NOMO-1 treated with DMSO at 0.1 percent for 48 hours (cell line): ENCODE measurements around the gene SPATA24.
"Not testable (repeated sequence)": the region's sequence is repeated elsewhere in the genome, so short reads cannot be mapped to it uniquely, and the experiment has no call there.

Experiments
- DNase-seq: peaks from one replicate; lab custom pipeline; 2025; ENCODE audit not compliant: unreplicated experiment; lab: John Stamatoyannopoulos, UW

SPATA24 gene

GRCh38 chr5:139383993-139384590 lies 19.8 kb downstream of the SPATA24 start:
- DNase-seq, result no peak

- DNase-seq, result no peak
Measured at GRCh38 chr5:139383275-139383992, 20.5 kb downstream of the SPATA24 start, which contains the start of gene SLC23A1. SLC23A1 (minus strand) TSS chr5:139383297; CDS start chr5:139383253, 44 bp downstream.

DNA sequence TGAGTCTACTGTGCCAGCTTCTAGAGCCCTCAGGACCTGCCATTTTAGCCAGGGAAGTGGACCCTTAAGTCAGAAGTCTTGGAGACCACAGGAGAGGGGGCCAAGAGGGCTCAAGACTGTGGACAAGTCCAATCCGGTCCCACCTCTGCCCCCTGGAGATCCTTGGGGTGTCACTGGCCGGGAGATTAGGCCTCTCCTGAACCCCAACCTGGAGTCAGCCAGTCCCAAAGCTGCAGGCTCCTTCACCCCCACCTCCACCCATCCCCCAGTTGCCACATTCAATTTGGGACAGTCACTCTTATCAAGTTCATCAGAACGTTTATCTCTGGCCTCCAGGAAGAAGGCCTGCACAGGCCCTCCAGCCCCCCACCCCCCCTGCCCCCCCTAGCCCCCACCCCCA lies 21.1 kb downstream of the SPATA24 start:
- no peak for DNase-seq

DNA sequence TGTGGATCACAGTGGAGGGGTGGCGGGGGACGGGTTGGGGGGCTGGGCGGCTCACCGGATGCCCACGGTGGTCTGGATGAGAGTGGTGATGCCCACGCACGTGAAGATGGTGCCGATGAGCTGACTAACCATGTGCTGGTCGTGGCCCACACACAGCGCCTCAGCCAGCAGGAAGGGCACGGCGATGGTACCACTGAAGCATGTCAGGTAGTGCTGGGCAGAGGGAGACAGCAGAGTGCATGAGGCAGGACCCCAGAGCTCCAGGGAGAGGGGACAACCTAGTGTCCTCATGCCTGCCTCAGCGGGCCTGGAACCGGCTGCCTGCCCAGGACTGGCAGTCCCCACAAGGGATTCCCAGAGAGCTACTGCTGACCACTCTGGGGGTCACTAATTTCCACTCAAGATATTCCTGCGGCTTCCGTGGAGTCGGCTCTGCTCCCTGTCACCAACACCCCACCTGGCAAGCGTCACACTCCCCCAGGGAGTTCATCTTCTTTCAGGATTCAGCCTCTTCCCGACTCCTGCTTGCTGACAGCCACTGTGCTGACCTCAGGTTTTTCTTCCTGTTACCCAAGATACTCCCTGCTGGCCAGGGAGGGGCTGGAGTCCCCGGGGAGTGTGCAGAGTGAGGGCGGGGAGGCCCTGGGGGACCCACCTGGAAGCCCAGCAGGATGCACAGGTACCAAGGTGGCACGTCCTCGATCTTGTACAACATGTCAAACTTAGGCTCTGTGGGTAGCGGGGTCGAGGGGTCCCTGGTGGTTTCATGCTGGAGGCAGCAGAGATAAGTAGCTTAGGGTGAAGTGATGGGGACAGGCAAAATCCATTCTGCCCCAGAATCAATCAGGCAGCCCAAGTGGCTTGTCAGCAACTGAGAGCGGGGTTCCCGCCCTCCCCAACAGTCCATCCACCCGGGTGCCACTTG lies 21.8 kb downstream of the SPATA24 start:
- no peak for DNase-seq

GRCh38 chr5:139379626-139380449 lies 24.1 kb downstream of the SPATA24 start:
- no peak for DNase-seq

GRCh38 chr5:139378941-139379361 lies 24.9 kb downstream of the SPATA24 start:
- DNase-seq, result no peak

- DNase-seq, result no peak
Measured at GRCh38 chr5:139378101-139378825, 25.6 kb downstream of the SPATA24 start.

DNA sequence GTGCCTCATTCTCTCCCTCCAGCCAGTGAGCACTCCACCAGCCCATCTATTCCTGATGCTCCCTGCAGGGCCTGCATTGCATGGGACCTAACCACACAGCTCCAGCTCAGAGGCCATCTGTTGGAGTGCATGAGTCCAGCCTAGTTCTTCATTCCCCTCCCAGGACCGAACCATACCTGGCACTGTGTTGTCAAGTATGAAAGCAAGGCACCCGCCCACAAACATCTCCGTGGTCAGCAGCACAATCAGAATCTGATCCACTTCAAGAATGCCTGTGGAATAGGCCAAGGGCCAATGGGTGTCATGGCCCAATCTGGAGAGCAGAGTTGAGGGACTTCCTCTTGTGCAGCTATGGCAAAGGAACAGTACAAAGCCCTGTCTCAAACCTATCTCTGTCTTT lies 26.7 kb downstream of the SPATA24 start:
- no peak for DNase-seq

DNA sequence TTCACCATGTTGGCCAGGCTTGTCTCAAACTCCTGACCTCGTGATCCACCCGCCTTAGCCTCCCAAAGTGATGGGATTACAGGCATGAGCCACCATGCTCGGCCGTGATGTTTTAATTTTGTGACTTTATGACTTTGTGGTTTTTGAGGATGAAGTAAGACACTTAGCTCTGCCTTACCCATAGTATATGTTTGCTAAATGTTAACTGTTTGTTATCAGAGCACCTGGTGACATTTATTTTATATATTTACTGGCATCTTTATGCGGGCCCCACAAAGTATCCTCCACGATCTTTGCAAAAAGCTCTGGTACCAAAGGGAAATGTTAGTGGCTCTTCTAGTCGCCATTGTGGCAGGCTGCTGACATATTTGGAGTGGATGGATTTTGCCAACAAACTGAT lies 27.5 kb downstream of the SPATA24 start:
- no peak for DNase-seq

DNA sequence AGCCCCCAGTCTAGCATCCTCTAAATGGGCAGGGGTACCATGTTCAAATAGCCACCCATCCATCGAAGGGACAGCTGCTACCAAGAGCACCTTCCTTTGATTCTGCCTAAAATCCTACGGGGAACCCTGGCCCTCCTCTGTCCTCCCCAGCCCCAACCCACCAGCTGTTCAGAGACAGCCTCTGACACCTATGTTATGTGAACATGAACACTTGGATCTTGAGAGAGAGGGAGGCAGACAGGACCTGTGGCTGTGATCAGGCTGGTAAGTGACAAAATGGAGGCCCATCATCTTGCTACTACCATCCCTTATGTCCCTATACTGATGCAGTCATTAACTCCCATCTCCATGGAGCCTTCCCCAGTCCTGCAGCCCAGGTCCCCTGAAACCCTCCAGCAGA lies 29.0 kb downstream of the SPATA24 start:
- DNase-seq, result no peak

DNA sequence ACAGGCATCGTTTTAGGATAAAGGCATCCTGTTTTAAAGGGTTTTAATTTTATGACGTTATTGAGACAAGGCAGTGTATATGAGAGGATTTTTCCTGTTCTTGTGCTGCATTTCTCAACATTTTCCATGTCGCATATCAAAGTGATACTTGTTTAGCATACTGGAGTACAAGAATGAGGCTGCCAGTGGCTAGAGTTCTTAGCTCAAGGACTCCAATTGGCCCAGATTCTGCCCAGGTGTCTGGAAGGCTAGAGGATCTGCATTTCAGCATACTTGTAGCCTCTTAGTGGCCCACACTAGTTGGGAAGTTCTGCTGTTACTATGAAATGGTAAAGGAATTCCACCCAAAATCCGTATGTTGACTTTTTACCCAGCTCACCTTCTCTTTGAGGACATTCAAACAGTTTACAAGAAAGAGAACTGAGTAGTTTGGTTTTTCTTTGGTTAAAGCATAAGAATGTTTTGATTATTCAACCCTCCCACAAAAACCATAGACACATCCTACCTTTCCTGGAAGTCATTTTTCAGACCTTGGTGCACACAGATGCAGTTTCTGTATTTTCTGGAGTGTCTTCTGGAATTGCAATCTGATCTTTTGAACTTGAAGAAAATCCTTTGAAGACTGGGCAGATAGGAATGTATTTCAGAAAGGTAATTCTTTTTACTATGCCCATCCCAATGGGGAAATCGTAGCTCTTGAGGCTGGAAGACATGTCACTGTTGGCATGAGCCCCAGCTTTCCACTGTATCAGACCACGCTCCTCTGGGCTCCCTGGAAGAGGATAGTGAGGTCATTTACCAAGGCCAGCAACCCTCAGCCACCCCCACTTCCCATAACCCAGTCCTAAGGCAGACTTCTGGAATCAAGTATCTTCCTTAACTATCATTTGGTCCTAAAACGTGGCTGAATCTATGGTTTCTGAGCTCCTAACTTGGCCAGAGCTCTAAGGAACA lies 32.1 kb downstream of the SPATA24 start:
- DNase-seq, result no peak

- DNase-seq, result no peak
Measured at GRCh38 chr5:139369181-139369580, 34.7 kb downstream of the SPATA24 start.

- DNase-seq, result no peak
Measured at GRCh38 chr5:139368613-139369012, 35.3 kb downstream of the SPATA24 start.

DNA sequence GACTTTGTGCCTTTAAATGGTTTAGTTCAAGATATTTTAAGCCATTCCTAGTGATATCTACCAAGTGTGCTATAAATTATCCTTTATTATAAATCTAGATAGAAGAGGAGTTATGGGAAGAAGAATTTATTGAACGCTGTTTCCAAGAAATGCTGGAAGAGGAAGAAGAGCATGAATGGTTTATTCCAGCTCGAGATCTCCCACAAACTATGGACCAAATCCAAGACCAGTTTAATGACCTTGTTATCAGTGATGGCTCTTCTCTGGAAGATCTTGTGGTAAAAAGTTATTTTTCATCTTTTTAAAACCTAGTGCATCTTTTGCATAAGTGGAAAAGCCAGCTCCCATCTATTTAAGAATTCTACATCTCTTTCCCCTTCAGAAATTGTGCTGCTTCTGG lies 39.4 kb downstream of the SPATA24 start:
- no peak for DNase-seq

- DNase-seq, result no peak
Measured at GRCh38 chr5:139363937-139364336, 40.0 kb downstream of the SPATA24 start.

DNA sequence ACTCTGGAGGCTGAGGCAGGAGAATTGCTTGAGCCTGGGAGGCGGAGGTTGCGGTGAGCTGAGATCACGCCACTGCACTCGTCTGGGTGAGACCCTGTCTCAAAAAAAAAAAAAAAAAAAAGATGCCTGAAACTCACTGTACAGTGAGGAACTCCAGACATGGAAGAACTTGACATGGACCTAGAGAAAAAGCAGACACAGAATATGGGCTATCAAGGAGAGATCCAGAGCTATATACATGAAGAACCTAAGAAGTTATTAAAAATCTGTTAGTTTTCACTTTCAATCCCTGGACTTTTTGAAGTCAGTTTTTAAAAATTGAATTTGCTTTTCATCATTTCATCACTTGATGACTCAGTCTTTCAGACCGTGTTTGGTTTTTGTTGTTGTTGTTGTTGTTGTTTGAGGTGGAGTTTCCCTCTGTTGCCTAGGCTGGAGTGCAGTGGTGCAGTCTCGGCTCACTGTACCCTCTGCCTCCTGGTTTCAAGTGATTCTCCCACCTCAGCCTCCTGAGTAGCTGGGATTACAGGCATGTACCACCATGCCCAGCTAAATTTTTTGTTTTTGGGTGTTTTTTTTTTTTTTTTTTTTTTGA lies 42.0 kb downstream of the SPATA24 start:
- DNase-seq, result no peak

GRCh38 chr5:139360384-139360783 lies 43.5 kb downstream of the SPATA24 start:
- no peak for DNase-seq

DNA sequence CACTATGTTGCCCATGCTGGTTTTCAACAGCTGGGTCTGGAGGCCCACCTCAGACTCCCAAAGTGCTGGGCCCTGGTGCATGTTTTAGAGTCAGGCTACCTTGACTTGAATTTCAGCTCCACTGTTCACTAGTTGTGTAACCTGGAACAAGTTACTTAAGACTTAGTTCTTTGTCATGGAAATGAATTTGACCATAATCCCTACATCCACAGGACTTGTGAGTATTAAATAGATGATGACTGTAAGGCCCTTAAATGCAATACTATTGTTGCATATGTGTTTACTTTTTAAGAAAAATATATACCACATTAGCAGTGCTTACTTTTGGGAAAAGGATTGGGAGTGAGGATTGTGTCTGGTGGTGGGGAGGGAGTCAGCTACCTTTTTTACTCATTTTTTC lies 45.8 kb downstream of the SPATA24 start:
- no peak for DNase-seq

DNA sequence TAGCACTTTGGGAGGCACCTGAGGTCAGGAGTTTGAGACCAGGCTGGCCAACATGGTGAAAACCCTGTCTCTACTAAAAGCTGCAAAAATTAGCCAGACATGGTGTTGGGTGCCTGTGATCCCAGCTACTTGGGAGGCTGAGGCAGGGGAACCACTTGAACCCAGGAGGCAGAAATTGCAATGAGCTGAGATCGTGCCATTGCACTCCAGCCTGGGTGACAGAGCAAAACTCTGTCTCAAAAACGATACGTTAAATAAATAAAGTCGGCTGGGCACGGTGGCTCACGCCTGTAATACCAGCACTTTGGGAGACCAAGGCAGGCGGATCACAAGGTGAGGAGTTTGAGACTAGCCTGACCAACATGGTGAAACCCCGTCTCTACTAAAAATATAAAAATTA lies 48.0 kb downstream of the SPATA24 start:
- DNase-seq, result not testable (repeated sequence)
